NCI-H446 treated with DMSO at 0.1 percent for 48 hours (cell line): ENCODE results near the gene ITGA5.

Source experiments
- DNase-seq: peaks from one replicate; lab custom pipeline; 2025; lab: John Stamatoyannopoulos, UW

The ITGA5 gene

GRCh38 chr12:54419088-54419887 lies at the start of gene ITGA5:
ITGA5 (minus strand) TSS chr12:54419266; CDS start chr12:54419198, 68 bp downstream.
- DNase-seq: no peak

- no peak for DNase-seq
These were observed 46.9 kb upstream of the ITGA5 start for GRCh38 chr12:54465857-54466523.

GRCh38 chr12:54463484-54463883 lies 44.4 kb upstream of the ITGA5 start:
- DNase-seq: no peak

- no peak for DNase-seq
These were observed 44.0 kb upstream of the ITGA5 start for GRCh38 chr12:54463034-54463433.

GRCh38 chr12:54460317-54460923 lies 41.4 kb upstream of the ITGA5 start:
- no peak for DNase-seq

GRCh38 chr12:54459355-54459754 lies 40.3 kb upstream of the ITGA5 start:
- DNase-seq: no peak

- DNase-seq: no peak
These were observed 36.8 kb upstream of the ITGA5 start for GRCh38 chr12:54455760-54456469.

- DNase-seq: no peak
These were observed 33.6 kb upstream of the ITGA5 start for GRCh38 chr12:54452628-54453027.

GRCh38 chr12:54448344-54448743 lies 29.3 kb upstream of the ITGA5 start:
- DNase-seq: no peak

- DNase-seq: no peak
These were observed 28.9 kb upstream of the ITGA5 start for GRCh38 chr12:54447917-54448316.

GRCh38 chr12:54444206-54444605 lies 25.1 kb upstream of the ITGA5 start:
- DNase-seq: no peak

GRCh38 chr12:54443446-54443845 lies 24.4 kb upstream of the ITGA5 start:
- no peak for DNase-seq

GRCh38 chr12:54442961-54443360 lies 23.9 kb upstream of the ITGA5 start:
- no peak for DNase-seq

GRCh38 chr12:54442099-54442498 lies 23.0 kb upstream of the ITGA5 start:
- no peak for DNase-seq

- DNase-seq: peak; percentile 8
These were observed 20.6 kb upstream of the ITGA5 start for GRCh38 chr12:54439521-54440255.

GRCh38 chr12:54439096-54439495 lies 20.0 kb upstream of the ITGA5 start:
- no peak for DNase-seq

GRCh38 chr12:54438517-54438916 lies 19.5 kb upstream of the ITGA5 start:
- no peak for DNase-seq

- no peak for DNase-seq
These were observed 18.6 kb upstream of the ITGA5 start for GRCh38 chr12:54437697-54438096.

- DNase-seq: no peak
These were observed 18.2 kb upstream of the ITGA5 start for GRCh38 chr12:54437243-54437642.

GRCh38 chr12:54432815-54433164 lies 13.7 kb upstream of the ITGA5 start:
- DNase-seq: no peak

GRCh38 chr12:54431911-54432814 lies 13.1 kb upstream of the ITGA5 start:
- no peak for DNase-seq
